Sigmoid colon (tissue), 7 donors: Measurements from ENCODE around the gene NCOA7. TPM values are rescaled to one million over a fixed set of nuclear protein-coding genes. Genes with fewer than 3 reads are reported as not detected.

Experiments
- DNase-seq: peaks from one replicate; pipeline ENCODE4 v3.0.0-alpha.2; 2019
- H3K27ac ChIP-seq, 4 donors: fragments of 200-600 bp; sonication (generic); one replicate each; pipeline ENCODE4 v1.5.1; 2016 to 2019; ENCODE audit warnings: mild to moderate bottlenecking in 1 of 4
- H3K27me3 ChIP-seq, 3 donors: fragments of 200-600 bp; sonication (generic); one replicate each; pipeline ENCODE4 v1.5.1; 2019; ENCODE audit warnings: mild to moderate bottlenecking in 1 of 3
- H3K36me3 ChIP-seq, 4 donors: fragments of 200-600 bp; sonication (generic); one replicate each; pipeline ENCODE4 v1.5.1; 2016 to 2019
- H3K4me1 ChIP-seq, 4 donors: fragments of 200-600 bp; sonication (generic); one replicate each; pipeline ENCODE4 v1.5.1; 2017 to 2019
- H3K4me3 ChIP-seq, 4 donors: fragments of 200-600 bp; sonication (generic); one replicate each; pipeline ENCODE4 v1.5.1; 2017 to 2019; ENCODE audit warnings: mild to moderate bottlenecking in 2 of 4, moderate library complexity in 1 of 4
- H3K9me3 ChIP-seq, 4 donors: fragments of 200-600 bp in 3 of 4; sonication (generic) in 3 of 4; one replicate each; pipeline versions ENCODE4 v1.5.1 to v1.6.1; 2013 to 2019
- EP300 ChIP-seq, 4 donors: sonication (generic); formaldehyde crosslinking; IDR thresholded peaks; one replicate each; pipeline ENCODE4 v1.6.1; 2017; ENCODE audit warnings: antibody characterized with exemption in 4 of 4
- POLR2A ChIP-seq, 2 donors: fragments of 450-650 bp; IDR thresholded peaks; one replicate each; pipeline ENCODE4 v1.6.1; 2016; ENCODE audit warnings: antibody characterized with exemption in 2 of 2, mild to moderate bottlenecking in 2 of 2, moderate library complexity in 2 of 2
- POLR2AphosphoS5 ChIP-seq, 4 donors: sonication (generic); formaldehyde crosslinking; IDR thresholded peaks; one replicate each; pipeline ENCODE4 v1.6.1; 2017; ENCODE audit warnings: antibody characterized with exemption in 4 of 4
- WGBS, 2 donors: extraction: QIAGEN DNeasy Blood & Tissue Kit; methylation state at CpG; one replicate each; pipeline ENCODE4 v1.1.7; 2013; 5-methylcytosine and 5-hydroxymethylcytosine counted together
- intact Hi-C: fragments of 100-400 bp; cut with DNase I; formaldehyde crosslinking; loops from one replicate; pipeline ENCODE4 v1.15.1; 2023
- polyA plus RNA-seq, 3 donors: library from polyadenylated mRNA; stranded (reverse); fragments of 200-250 nt; gene quantifications; one replicate each; pipeline ENCODE4 v1.2.3, GENCODE V29; 2013
- total RNA-seq, 4 donors: library from RNA; depleted of rRNA; stranded (reverse); fragments of >200 nt; gene quantifications; one replicate each; pipeline ENCODE4 v1.1.0, GENCODE V29; 2016
- TF ChIP-seq, protein P1 (sequence below), 4 experiments: fragments of 450-650 bp in 3 of 4; fragments of 200-600 bp in 1 of 4; IDR thresholded peaks; one replicate each; pipeline ENCODE4 v1.5.1; 2016 to 2019; ENCODE audit warnings: antibody characterized with exemption in 4 of 4, mild to moderate bottlenecking in 3 of 4, moderate library complexity in 2 of 4
- donor health status: healthy with polysubstance abuse.
- donor health status: Bipolar disorder and iron deficiency.
- donor health status: healthy.

The NCOA7 gene
- total and polyA plus RNA-seq, 7 donors, result 15.6 to 48.3 (median 27.5) TPM

DNA sequence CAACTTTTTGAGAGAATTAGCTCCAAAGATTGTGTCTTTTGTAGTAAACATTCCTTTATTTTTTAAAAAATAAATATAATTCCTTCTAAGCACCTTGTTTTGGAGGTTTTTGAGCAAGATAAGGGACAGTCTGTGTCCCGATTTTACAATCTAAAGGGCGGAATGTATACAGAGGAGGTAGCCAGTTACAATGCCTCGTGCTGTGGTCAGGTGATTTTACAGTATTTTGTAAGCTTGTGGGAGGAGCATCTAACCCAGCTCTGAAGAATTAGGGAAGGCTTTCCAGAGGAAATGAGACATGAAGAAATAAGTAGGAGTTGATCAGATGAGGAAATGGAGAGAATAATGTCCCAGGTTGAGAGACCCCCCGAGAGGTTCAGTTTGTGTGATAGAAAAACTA lies 167.1 kb downstream of the NCOA7 start:
- TF ChIP-seq POLR2AphosphoS5 (IDR thresholded peaks at IDR 0.05) (peak in 2 of 4 donors; percentile 6 to 39), EP300 (IDR thresholded peaks at IDR 0.05) (no peak)
- intact Hi-C loops, result loop anchor here (2.0 to 5.0 kb wide), 2 partner anchors 167 to 646 kb away; partner anchors contain the start of gene NCOA7
- 12 to 24% methylated on average over 4 of the region's 4 CpGs for WGBS, 2 donors
- H3K9me3 ChIP-seq, result no peaks in the 10 kb centered on the region
- DNase-seq, result no peak
- peak overlapping the region; percentile 89 to 95 (median 92) for H3K27ac ChIP-seq
- H3K36me3 ChIP-seq, result no peaks in the 10 kb centered on the region
- H3K4me1 ChIP-seq, result peaks cover 0 to 30% (median 17%) of the 10 kb centered on the region in 4 donors
- H3K27me3 ChIP-seq, result no peaks in the 10 kb centered on the region
- peak overlapping the region; percentile 65 to 89 (median 82) for H3K4me3 ChIP-seq

DNA sequence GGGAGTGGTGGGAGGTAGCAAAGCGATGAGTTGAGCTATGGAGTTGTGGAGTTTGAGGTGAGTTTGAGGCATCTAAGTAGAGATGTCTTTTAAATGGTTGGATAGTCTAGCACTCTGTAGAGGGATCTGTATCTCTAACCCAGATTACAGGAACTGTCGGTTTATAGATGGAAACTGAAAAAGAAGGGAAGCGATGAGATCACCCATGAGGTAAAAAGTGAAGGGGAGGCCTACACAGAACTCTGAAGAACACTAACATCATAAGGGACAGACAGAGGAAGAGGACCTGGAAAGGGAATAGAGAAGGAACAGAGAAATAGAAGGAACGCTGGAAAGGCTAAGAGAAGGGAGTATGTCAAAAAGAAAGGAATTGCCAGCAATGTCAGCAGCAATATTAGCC lies 168.3 kb downstream of the NCOA7 start:
- no peaks in the 10 kb centered on the region for H3K36me3 ChIP-seq
- no peak for DNase-seq
- TF ChIP-seq, protein P1, sequence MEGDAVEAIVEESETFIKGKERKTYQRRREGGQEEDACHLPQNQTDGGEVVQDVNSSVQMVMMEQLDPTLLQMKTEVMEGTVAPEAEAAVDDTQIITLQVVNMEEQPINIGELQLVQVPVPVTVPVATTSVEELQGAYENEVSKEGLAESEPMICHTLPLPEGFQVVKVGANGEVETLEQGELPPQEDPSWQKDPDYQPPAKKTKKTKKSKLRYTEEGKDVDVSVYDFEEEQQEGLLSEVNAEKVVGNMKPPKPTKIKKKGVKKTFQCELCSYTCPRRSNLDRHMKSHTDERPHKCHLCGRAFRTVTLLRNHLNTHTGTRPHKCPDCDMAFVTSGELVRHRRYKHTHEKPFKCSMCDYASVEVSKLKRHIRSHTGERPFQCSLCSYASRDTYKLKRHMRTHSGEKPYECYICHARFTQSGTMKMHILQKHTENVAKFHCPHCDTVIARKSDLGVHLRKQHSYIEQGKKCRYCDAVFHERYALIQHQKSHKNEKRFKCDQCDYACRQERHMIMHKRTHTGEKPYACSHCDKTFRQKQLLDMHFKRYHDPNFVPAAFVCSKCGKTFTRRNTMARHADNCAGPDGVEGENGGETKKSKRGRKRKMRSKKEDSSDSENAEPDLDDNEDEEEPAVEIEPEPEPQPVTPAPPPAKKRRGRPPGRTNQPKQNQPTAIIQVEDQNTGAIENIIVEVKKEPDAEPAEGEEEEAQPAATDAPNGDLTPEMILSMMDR (IDR thresholded peaks at IDR 0.05), result no peak
- TF ChIP-seq POLR2AphosphoS5 (IDR thresholded peaks at IDR 0.05) (no peak), POLR2A (IDR thresholded peaks at IDR 0.05) (no peak), EP300 (IDR thresholded peaks at IDR 0.05) (no peak)
- no peak overlapping the region for H3K27ac ChIP-seq
- H3K4me3 ChIP-seq, result no peak overlapping the region
- peaks cover 0 to 30% (median 17%) of the 10 kb centered on the region in 4 donors for H3K4me1 ChIP-seq
- H3K27me3 ChIP-seq, result no peaks in the 10 kb centered on the region
- 93 to 94% methylated on average over 4 of the region's 4 CpGs for WGBS, 2 donors
- no peaks in the 10 kb centered on the region for H3K9me3 ChIP-seq
- intact Hi-C loops, result loop anchor here (5.0 kb wide), 1 partner anchor 647 kb away; no protein-coding TSS in a partner anchor

DNA sequence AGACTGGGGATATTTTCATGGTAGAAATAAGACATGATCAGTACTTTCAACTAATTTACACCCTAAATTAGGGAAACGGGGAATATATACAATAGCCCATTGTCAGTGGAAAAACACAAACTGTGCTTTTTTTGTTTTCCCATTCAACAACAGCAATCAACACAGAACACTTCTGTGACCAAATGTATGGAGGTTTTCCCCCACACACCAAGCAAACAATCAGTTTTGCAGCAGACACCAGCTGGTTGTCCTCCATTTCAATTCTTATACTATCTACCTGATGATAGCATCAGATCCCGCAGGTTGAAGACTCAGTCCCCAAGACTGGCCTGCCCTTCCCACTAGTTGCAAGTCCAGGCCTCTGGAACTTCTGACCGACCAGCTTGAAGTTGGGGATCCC lies 170.4 kb downstream of the NCOA7 start:
- intact Hi-C loops, result no loop called here
- WGBS, 2 donors, result 85 to 92% methylated on average over 3 of the region's 3 CpGs

DNA sequence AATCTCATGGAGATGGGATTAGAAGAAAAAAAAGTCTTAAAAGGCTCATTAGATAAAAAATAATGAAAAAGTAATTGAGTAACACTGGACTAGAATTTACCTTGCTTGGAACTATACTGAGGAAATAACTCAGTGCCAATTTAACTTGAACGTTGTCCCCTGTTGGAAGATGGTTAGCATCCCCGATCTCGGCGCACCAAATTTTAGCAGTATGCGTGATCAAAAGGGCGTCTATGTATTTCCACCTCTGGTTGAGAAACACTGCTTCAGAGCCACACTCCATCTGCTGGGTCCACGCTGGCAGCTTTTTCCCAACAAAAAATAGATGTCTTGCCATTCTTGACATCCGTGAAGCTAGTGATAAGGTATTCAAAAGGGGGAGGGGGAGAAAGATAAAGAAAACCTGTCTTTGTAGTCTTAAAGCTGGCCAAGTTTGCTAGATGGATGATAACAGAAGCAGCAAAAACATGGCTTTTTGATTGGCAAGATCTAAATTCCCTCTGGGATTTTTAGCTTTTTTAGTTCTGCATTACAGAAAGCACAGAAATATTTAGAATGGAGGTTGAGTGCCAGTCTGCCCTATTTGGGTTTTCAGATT lies 172.2 kb downstream of the NCOA7 start:
- 96 to 97% methylated on average over 8 of the region's 8 CpGs for WGBS, 2 donors
- no peaks in the 10 kb centered on the region for H3K9me3 ChIP-seq
- H3K27ac ChIP-seq, result no peak overlapping the region
- no peaks in the 10 kb centered on the region for H3K27me3 ChIP-seq
- peaks cover 0 to 16% (median 11%) of the 10 kb centered on the region in 4 donors for H3K4me1 ChIP-seq
- H3K36me3 ChIP-seq, result peaks cover 0 to 14% (median 4%) of the 10 kb centered on the region in 4 donors
- H3K4me3 ChIP-seq, result no peak overlapping the region
- intact Hi-C loops, result no loop called here
- TF ChIP-seq POLR2A (IDR thresholded peaks at IDR 0.05) (no peak), EP300 (IDR thresholded peaks at IDR 0.05) (no peak), POLR2AphosphoS5 (IDR thresholded peaks at IDR 0.05) (no peak)
- TF ChIP-seq, protein P1 (IDR thresholded peaks at IDR 0.05), result no peak
- no peak for DNase-seq

More for the DNA sequence above, 170.4 kb downstream of the NCOA7 start:
- no peaks in the 10 kb centered on the region for H3K9me3 ChIP-seq
- H3K27me3 ChIP-seq, result no peaks in the 10 kb centered on the region
- H3K36me3 ChIP-seq, result no peaks in the 10 kb centered on the region
- no peak overlapping the region for H3K27ac ChIP-seq
- H3K4me1 ChIP-seq, result peaks cover 0 to 26% (median 17%) of the 10 kb centered on the region in 4 donors
- TF ChIP-seq POLR2AphosphoS5 (IDR thresholded peaks at IDR 0.05) (no peak), POLR2A (IDR thresholded peaks at IDR 0.05) (no peak), EP300 (IDR thresholded peaks at IDR 0.05) (no peak)
- H3K4me3 ChIP-seq, result no peak overlapping the region
- no peak for DNase-seq

DNA sequence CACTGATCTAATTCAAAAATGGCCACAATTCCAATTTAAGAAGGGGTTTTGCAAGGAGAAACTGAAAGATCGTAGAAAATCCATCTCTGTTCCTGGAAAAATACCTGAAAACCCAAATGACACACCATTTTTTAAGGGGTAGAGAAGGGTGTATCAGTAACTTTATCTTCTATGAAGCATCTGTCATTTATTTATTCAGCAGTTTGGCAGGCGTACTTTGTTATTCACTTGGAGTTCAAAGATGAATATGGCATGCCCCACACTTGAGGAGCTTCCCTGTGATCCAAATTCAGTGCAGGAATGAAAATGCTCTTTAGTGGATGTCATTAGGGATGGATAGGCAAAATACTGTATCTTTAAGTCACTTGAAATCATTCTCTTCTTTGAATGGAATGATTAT lies 173.1 kb downstream of the NCOA7 start:
- intact Hi-C loops, result no loop called here
- no peaks in the 10 kb centered on the region for H3K9me3 ChIP-seq
- TF ChIP-seq POLR2A (IDR thresholded peaks at IDR 0.05), result no peak
- no peak for TF ChIP-seq POLR2AphosphoS5 (IDR thresholded peaks at IDR 0.05)
- no peak for TF ChIP-seq EP300 (IDR thresholded peaks at IDR 0.05)
- TF ChIP-seq, protein P1 (IDR thresholded peaks at IDR 0.05), result no peak
- H3K27ac ChIP-seq, result no peak overlapping the region
- WGBS, 2 donors, result 55 to 82% methylated on average over 2 of the region's 2 CpGs
- peaks cover 0 to 22% (median 5%) of the 10 kb centered on the region in 4 donors for H3K36me3 ChIP-seq
- no peak overlapping the region for H3K4me3 ChIP-seq
- H3K4me1 ChIP-seq, result peaks cover 0 to 8% (median 4%) of the 10 kb centered on the region in 4 donors
- no peaks in the 10 kb centered on the region for H3K27me3 ChIP-seq
- no peak for DNase-seq
